Chondrocyte (in vitro differentiated cells): ENCODE data around the gene MAML3. TPM values are rescaled to one million over a fixed set of nuclear protein-coding genes. Genes with fewer than 3 reads are reported as not detected.

Experiments
- DNase-seq: peaks from one replicate; pipeline ENCODE4 v3.0.0; 2021; ENCODE audit warnings: mixed read lengths, low spot score
- H3K27ac Mint-ChIP-seq: one replicate; pipeline ENCODE4 v1.8.0; 2021; ENCODE audit warnings: mild to moderate bottlenecking, moderate library complexity, mixed read lengths; ENCODE audit not compliant: unreplicated experiment
- H3K27me3 Mint-ChIP-seq: 2 replicates; pipeline ENCODE4 v1.8.0; 2021; ENCODE audit warnings: low read depth, mixed read lengths
- H3K36me3 Mint-ChIP-seq: 2 replicates; pipeline ENCODE4 v1.8.0; 2021; ENCODE audit warnings: low read depth, mixed read lengths
- H3K4me1 Mint-ChIP-seq: 2 replicates; pipeline ENCODE4 v1.8.0; 2021; ENCODE audit warnings: low read depth, mild to moderate bottlenecking, mixed read lengths
- H3K4me3 Mint-ChIP-seq: one replicate; pipeline ENCODE4 v1.8.0; 2021; ENCODE audit warnings: mild to moderate bottlenecking, moderate library complexity, mixed read lengths; ENCODE audit not compliant: unreplicated experiment
- H3K9me3 Mint-ChIP-seq: 2 replicates; pipeline ENCODE4 v1.8.0; 2021; ENCODE audit warnings: low read depth, mixed read lengths
- long read RNA-seq: library from polyadenylated mRNA; stranded (forward); transcript quantifications from one replicate; pipeline ENCODE4 v2.0.0, GENCODE V29; 2021
- total RNA-seq: library from RNA; stranded (reverse); gene quantifications from 3 replicates; pipeline ENCODE4 v1.2.1, GENCODE V29; 2021
- TF ChIP-seq, protein P1 (sequence below): fragments of 200-600 bp; sonication (generic); IDR thresholded peaks from 2 replicates; pipeline ENCODE4 v1.5.0; 2021; ENCODE audit warnings: antibody characterized with exemption, mild to moderate bottlenecking, moderate library complexity

Gene MAML3
- 1.6 to 7.2 TPM (median 2.0 TPM) in 3 replicates for total RNA-seq
- long read RNA-seq, partial matches to known transcripts: 2 of 2 reads
- long read RNA-seq, other reads (novel, unspliced or antisense): 0 of 2 reads

DNA sequence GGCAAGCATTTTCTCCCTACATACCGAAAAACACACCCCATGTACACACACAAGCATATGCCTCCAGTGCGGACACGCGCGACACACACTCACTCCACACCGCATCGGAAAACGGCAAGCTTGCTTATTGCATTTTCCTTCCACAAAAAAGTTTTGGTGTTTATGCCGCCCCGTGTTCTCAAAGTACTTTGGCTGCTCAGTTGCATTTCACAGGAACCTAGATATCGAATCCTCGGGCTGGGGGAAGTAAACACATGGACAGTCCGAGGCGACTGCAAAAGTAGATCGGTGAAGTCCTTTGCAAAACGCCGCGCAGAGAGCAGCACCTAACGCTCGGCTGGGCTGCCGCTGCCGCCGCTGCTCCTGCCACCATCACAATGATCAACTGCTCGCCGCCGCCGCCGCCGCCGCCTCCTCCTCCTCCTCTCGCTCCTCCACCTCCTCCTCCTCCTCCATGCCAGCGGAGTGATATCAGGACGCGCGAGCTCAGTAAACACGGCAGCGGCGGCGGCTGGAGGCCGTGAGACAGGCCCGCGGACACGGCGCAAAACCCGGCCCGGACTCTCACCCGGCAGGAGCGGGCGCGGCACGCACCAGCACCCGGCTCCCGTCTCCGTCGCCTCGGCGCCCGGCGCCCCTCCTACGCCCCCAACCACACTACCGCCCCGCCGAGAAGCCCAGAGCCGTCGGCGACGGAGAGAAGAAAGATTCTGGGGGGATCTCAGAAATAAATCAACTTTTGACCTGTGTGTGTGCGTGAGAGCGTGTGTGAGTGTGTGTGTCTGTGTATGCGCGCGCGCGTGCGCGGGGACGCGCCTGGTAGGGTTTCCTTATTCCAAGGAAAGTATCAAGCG, at the start of gene MAML3:
Gene MAML3 (minus strand): TSS at position 467 of the 854 bp plus-strand sequence. CDS start 857 bp downstream, outside the sequence.
- no peaks in the 10 kb centered on the region for H3K27me3 Mint-ChIP-seq
- no peaks in the 10 kb centered on the region for H3K9me3 Mint-ChIP-seq
- H3K4me1 Mint-ChIP-seq: peaks cover 26% of the 10 kb centered on the region
- peak; percentile 98 for DNase-seq
- TF ChIP-seq, protein P1, sequence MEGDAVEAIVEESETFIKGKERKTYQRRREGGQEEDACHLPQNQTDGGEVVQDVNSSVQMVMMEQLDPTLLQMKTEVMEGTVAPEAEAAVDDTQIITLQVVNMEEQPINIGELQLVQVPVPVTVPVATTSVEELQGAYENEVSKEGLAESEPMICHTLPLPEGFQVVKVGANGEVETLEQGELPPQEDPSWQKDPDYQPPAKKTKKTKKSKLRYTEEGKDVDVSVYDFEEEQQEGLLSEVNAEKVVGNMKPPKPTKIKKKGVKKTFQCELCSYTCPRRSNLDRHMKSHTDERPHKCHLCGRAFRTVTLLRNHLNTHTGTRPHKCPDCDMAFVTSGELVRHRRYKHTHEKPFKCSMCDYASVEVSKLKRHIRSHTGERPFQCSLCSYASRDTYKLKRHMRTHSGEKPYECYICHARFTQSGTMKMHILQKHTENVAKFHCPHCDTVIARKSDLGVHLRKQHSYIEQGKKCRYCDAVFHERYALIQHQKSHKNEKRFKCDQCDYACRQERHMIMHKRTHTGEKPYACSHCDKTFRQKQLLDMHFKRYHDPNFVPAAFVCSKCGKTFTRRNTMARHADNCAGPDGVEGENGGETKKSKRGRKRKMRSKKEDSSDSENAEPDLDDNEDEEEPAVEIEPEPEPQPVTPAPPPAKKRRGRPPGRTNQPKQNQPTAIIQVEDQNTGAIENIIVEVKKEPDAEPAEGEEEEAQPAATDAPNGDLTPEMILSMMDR: no peak
- H3K36me3 Mint-ChIP-seq: no peaks in the 10 kb centered on the region
- peak within 1 kb of the TSS; percentile 86 for H3K27ac Mint-ChIP-seq
- peak within 1 kb of the TSS; percentile 81 for H3K4me3 Mint-ChIP-seq

DNA sequence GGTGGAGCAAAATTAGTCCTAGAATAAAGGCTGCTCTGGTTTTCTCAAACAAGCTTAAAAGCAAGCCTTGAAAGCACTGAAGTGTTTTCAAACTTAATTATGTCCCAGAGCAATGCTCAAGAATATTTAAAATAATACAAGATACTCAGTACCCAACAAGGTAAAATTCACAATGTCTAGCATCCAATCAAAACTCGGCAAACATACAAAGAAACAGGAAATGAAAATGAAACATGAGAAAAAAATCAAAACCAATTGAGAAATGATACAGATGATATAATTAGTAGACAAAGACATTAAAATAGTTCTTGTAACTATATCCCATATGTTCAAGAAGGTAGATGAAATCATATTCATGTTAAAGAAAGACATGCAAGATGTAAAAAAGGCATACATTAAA, 45.0 kb upstream of the MAML3 start:
- H3K36me3 Mint-ChIP-seq: peaks cover 8% of the 10 kb centered on the region
- TF ChIP-seq, protein P1: no peak
- no peak overlapping the region for H3K27ac Mint-ChIP-seq
- H3K27me3 Mint-ChIP-seq: no peaks in the 10 kb centered on the region
- H3K4me3 Mint-ChIP-seq: no peak overlapping the region
- no peaks in the 10 kb centered on the region for H3K4me1 Mint-ChIP-seq
- peaks cover 13% of the 10 kb centered on the region for H3K9me3 Mint-ChIP-seq
- DNase-seq: no peak

DNA sequence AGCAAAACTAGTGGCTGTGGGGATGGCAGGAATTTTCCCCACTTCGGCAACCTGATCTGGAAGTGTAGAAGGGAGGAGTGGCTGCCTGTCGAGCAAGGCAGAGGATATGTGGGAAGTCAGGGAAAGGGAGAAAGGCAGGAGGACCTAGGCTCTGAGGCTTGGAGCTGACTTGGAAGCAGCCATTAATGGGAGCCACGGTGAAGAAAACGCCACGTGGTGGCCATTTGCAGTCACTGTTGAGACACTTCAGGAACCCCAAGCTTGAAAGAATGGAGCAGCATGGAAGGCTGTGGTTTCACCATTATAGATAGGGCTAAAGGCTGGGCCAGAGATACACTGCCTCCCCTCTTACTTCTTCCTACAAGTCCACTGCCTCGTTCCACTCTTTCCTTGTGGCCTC, 41.8 kb upstream of the MAML3 start:
- DNase-seq: no peak
- Mint-ChIP-seq H3K36me3 (peaks cover 7% of the 10 kb centered on the region), H3K27ac (no peak overlapping the region), H3K9me3 (peaks cover 12% of the 10 kb centered on the region), H3K27me3 (no peaks in the 10 kb centered on the region), H3K4me3 (no peak overlapping the region), H3K4me1 (no peaks in the 10 kb centered on the region)
- TF ChIP-seq, protein P1: no peak

DNA sequence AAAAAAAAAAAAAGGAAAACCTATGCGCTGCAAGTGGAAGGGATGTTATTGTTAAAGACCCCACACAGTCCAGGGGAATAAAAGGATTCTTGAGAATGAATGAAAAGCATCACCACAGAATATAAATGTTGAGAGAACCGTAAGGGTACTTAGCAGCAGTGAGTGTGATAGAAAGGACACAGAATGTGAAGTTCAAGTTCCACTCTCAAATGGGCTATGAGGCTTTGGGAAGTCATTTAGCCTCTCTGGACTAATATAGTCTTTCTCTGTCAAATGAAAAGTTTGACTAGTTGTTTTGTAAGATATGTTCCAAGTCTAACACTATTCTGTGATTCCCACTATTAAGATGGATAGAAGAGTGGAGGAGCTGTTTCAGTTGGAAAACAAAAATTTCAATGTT, 35.8 kb upstream of the MAML3 start:
- Mint-ChIP-seq H3K27ac (no peak overlapping the region), H3K4me1 (peaks cover 18% of the 10 kb centered on the region), H3K9me3 (no peaks in the 10 kb centered on the region), H3K27me3 (no peaks in the 10 kb centered on the region), H3K4me3 (no peak overlapping the region), H3K36me3 (no peaks in the 10 kb centered on the region)
- TF ChIP-seq, protein P1: no peak
- DNase-seq: no peak

DNA sequence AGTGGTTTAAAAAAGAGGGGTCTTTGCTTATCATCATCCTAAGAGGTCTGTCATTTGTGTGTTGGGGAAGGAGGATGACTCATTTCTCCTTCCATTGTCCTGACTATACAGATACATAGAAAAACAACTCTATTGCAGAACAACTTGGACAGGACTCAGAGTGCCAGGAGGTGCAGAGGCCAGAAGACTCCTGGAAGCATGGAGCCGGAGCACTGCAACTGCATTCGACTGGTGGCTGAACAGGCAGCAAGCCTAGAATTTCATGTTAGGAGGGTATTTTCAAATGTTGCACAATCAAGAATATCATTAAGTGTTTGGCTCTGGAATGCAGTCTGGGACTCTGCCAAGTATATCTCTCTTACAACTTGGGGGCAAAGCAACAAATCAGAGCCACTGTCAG, 35.0 kb upstream of the MAML3 start:
- no peak overlapping the region for H3K27ac Mint-ChIP-seq
- DNase-seq: no peak
- TF ChIP-seq, protein P1: no peak
- no peaks in the 10 kb centered on the region for H3K27me3 Mint-ChIP-seq
- H3K4me1 Mint-ChIP-seq: peaks cover 18% of the 10 kb centered on the region
- no peaks in the 10 kb centered on the region for H3K36me3 Mint-ChIP-seq
- no peaks in the 10 kb centered on the region for H3K9me3 Mint-ChIP-seq
- H3K4me3 Mint-ChIP-seq: no peak overlapping the region
